Trophoblast cell (in vitro differentiated cells and primary cell): Measurements from ENCODE around the gene ASPG.

Experiments
- DNase-seq, 2 donors: peaks; one replicate each; pipeline ENCODE4 v3.0.0-alpha.2; 2016
- H2AFZ ChIP-seq: 2 replicates; pipeline ENCODE4 v1.6.1; 2013; ENCODE audit warnings: low read length, moderate library complexity, mild to moderate bottlenecking; ENCODE audit not compliant: insufficient read depth, poor library complexity
- H2AK5ac ChIP-seq: 2 replicates; pipeline ENCODE4 v1.6.1; 2013; ENCODE audit warnings: mild to moderate bottlenecking, low read length
- H2BK120ac ChIP-seq: 2 replicates; pipeline ENCODE4 v1.6.1; 2013; ENCODE audit warnings: low read length, mild to moderate bottlenecking, moderate library complexity; ENCODE audit not compliant: insufficient read depth, poor library complexity
- H2BK12ac ChIP-seq: 2 replicates; pipeline ENCODE4 v1.6.1; 2013; ENCODE audit warnings: mild to moderate bottlenecking, low read length, moderate library complexity
- H2BK5ac ChIP-seq: 2 replicates; pipeline ENCODE4 v1.6.1; 2013; ENCODE audit warnings: low read length, low read depth, moderate library complexity, mild to moderate bottlenecking; ENCODE audit not compliant: poor library complexity
- H3K14ac ChIP-seq: 2 replicates; pipeline ENCODE4 v1.6.1; 2013; ENCODE audit warnings: mild to moderate bottlenecking, low read length
- H3K18ac ChIP-seq: 2 replicates; pipeline ENCODE4 v1.6.1; 2013; ENCODE audit warnings: mild to moderate bottlenecking, low read length
- H3K23ac ChIP-seq: 2 replicates; pipeline ENCODE4 v1.6.1; 2013; ENCODE audit warnings: low read length
- H3K27ac ChIP-seq: 2 replicates; pipeline ENCODE4 v1.5.1; 2013; ENCODE audit warnings: low read depth, mild to moderate bottlenecking, inconsistent platforms, low read length, moderate library complexity
- H3K27me3 ChIP-seq: 2 replicates; pipeline ENCODE4 v1.6.1; 2013; ENCODE audit warnings: inconsistent platforms, mild to moderate bottlenecking, low read length, moderate library complexity; ENCODE audit not compliant: insufficient read depth
- H3K36me3 ChIP-seq, 2 experiments: 1 replicate in 1 of 2; 2 replicates in 1 of 2; pipeline ENCODE4 v1.6.1; 2013; ENCODE audit warnings: low read length in 2 of 2, mild to moderate bottlenecking in 2 of 2, moderate library complexity in 1 of 2; ENCODE audit not compliant: insufficient read depth in 2 of 2, control insufficient read depth in 1 of 2
- H3K4ac ChIP-seq: 2 replicates; pipeline ENCODE4 v1.6.1; 2013; ENCODE audit warnings: low read depth, mild to moderate bottlenecking, low read length, moderate library complexity
- H3K4me1 ChIP-seq, 2 experiments: 1 replicate in 1 of 2; 2 replicates in 1 of 2; pipeline ENCODE4 v1.6.1; 2013; ENCODE audit warnings: low read length in 2 of 2, mild to moderate bottlenecking in 2 of 2, moderate library complexity in 1 of 2; ENCODE audit not compliant: insufficient read depth in 2 of 2, control insufficient read depth in 1 of 2
- H3K4me2 ChIP-seq: 2 replicates; pipeline ENCODE4 v1.6.1; 2013; ENCODE audit warnings: inconsistent platforms, mild to moderate bottlenecking, low read length, moderate library complexity
- H3K4me3 ChIP-seq: 2 replicates; pipeline ENCODE4 v1.5.1; 2013; ENCODE audit warnings: mild to moderate bottlenecking, low read depth, low read length, inconsistent platforms
- H3K79me1 ChIP-seq: one replicate; pipeline ENCODE4 v1.6.1; 2013; ENCODE audit warnings: low read length
- H3K79me2 ChIP-seq: 2 replicates; pipeline ENCODE4 v1.6.1; 2013; ENCODE audit warnings: low read length, mild to moderate bottlenecking; ENCODE audit not compliant: control insufficient read depth, insufficient read depth, poor library complexity
- H3K9ac ChIP-seq: 2 replicates; pipeline ENCODE4 v1.6.1; 2013; ENCODE audit warnings: mild to moderate bottlenecking, low read length
- H3K9me3 ChIP-seq: 2 replicates; pipeline ENCODE4 v1.6.1; 2013; ENCODE audit warnings: low read depth, mild to moderate bottlenecking, control low read depth, inconsistent platforms, low read length; ENCODE audit not compliant: insufficient read depth
- H4K12ac ChIP-seq: 2 replicates; pipeline ENCODE4 v1.6.1; 2013; ENCODE audit warnings: low read depth, mild to moderate bottlenecking, low read length, moderate library complexity
- H4K8ac ChIP-seq: 2 replicates; pipeline ENCODE4 v1.6.1; 2013; ENCODE audit warnings: low read depth, mild to moderate bottlenecking, low read length, moderate library complexity
- H4K91ac ChIP-seq: one replicate; pipeline ENCODE4 v1.6.1; 2013; ENCODE audit warnings: low read depth, mild to moderate bottlenecking, low read length, moderate library complexity
- WGBS: extraction: QIAGEN DNeasy Blood & Tissue Kit; methylation state at CpG from one replicate; pipeline ENCODE4 v1.1.7; 2013; ENCODE audit warnings: missing lambda C conversion rate; ENCODE audit not compliant: insufficient read length, insufficient coverage; ENCODE audit errors: extremely low coverage; 5-methylcytosine and 5-hydroxymethylcytosine counted together

Gene ASPG

GRCh38 chr14:104085889-104086201 is 345 bp downstream of the ASPG start:
- WGBS, result no CpG with 5 or more reads among the region's 29 CpGs
- H4K8ac ChIP-seq, result no peak overlapping the region
- H3K36me3 ChIP-seq, result no peaks in the 10 kb centered on the region
- no peak overlapping the region for H3K23ac ChIP-seq
- no peak overlapping the region for H3K14ac ChIP-seq
- no peak overlapping the region for H3K4me2 ChIP-seq
- H2AK5ac ChIP-seq, result no peak overlapping the region
- no peak overlapping the region for H4K12ac ChIP-seq
- no peak overlapping the region for H4K91ac ChIP-seq
- no peak overlapping the region for H2BK120ac ChIP-seq
- H2AFZ ChIP-seq, result no peak overlapping the region
- H3K27ac ChIP-seq, result no peak overlapping the region
- no peak overlapping the region for H3K18ac ChIP-seq
- H3K4ac ChIP-seq, result no peak overlapping the region
- no peaks in the 10 kb centered on the region for H3K79me2 ChIP-seq
- H2BK12ac ChIP-seq, result no peak overlapping the region
- H3K79me1 ChIP-seq, result no peaks in the 10 kb centered on the region
- H2BK5ac ChIP-seq, result no peak overlapping the region
- H3K4me1 ChIP-seq, result no peaks in the 10 kb centered on the region
- no peaks in the 10 kb centered on the region for H3K27me3 ChIP-seq
- no peak for DNase-seq
- H3K9ac ChIP-seq, result no peak overlapping the region
- H3K4me3 ChIP-seq, result no peak overlapping the region
- H3K9me3 ChIP-seq, result no peaks in the 10 kb centered on the region

- H3K18ac ChIP-seq, result no peak overlapping the region
- H2BK5ac ChIP-seq, result no peak overlapping the region
- DNase-seq, result no peak
- H3K79me2 ChIP-seq, result no peaks in the 10 kb centered on the region
- no peak overlapping the region for H3K4me2 ChIP-seq
- no peaks in the 10 kb centered on the region for H3K79me1 ChIP-seq
- no peak overlapping the region for H2AK5ac ChIP-seq
- H3K36me3 ChIP-seq, result no peaks in the 10 kb centered on the region
- H3K4ac ChIP-seq, result no peak overlapping the region
- H3K9ac ChIP-seq, result no peak overlapping the region
- H4K8ac ChIP-seq, result no peak overlapping the region
- no peaks in the 10 kb centered on the region for H3K9me3 ChIP-seq
- no peak overlapping the region for H4K91ac ChIP-seq
- no peak overlapping the region for H2AFZ ChIP-seq
- H3K4me1 ChIP-seq, result no peaks in the 10 kb centered on the region
- H3K23ac ChIP-seq, result no peak overlapping the region
- WGBS, result no CpG with 5 or more reads among the region's 13 CpGs
- no peak overlapping the region for H3K4me3 ChIP-seq
- no peak overlapping the region for H2BK12ac ChIP-seq
- H3K27me3 ChIP-seq, result no peaks in the 10 kb centered on the region
- no peak overlapping the region for H3K14ac ChIP-seq
- H2BK120ac ChIP-seq, result no peak overlapping the region
- H4K12ac ChIP-seq, result no peak overlapping the region
- H3K27ac ChIP-seq, result no peak overlapping the region
These were observed 735 bp downstream of the ASPG start for GRCh38 chr14:104086210-104086660.

GRCh38 chr14:104086661-104087461 is 1.4 kb downstream of the ASPG start:
- no peaks in the 10 kb centered on the region for H3K36me3 ChIP-seq
- no peak overlapping the region for H3K27ac ChIP-seq
- H3K4me1 ChIP-seq, result no peaks in the 10 kb centered on the region
- H3K4me2 ChIP-seq, result no peak overlapping the region
- H3K79me2 ChIP-seq, result no peaks in the 10 kb centered on the region
- H3K14ac ChIP-seq, result no peak overlapping the region
- H2BK12ac ChIP-seq, result no peak overlapping the region
- H3K18ac ChIP-seq, result no peak overlapping the region
- no peak overlapping the region for H3K9ac ChIP-seq
- H3K27me3 ChIP-seq, result no peaks in the 10 kb centered on the region
- no peak overlapping the region for H4K12ac ChIP-seq
- H3K79me1 ChIP-seq, result no peaks in the 10 kb centered on the region
- no peak overlapping the region for H2BK120ac ChIP-seq
- H2BK5ac ChIP-seq, result no peak overlapping the region
- no peak overlapping the region for H2AFZ ChIP-seq
- WGBS, result no CpG with 5 or more reads among the region's 16 CpGs
- H4K8ac ChIP-seq, result no peak overlapping the region
- no peak overlapping the region for H4K91ac ChIP-seq
- H3K4ac ChIP-seq, result no peak overlapping the region
- no peak overlapping the region for H3K4me3 ChIP-seq
- no peak for DNase-seq
- H2AK5ac ChIP-seq, result no peak overlapping the region
- H3K9me3 ChIP-seq, result no peaks in the 10 kb centered on the region
- H3K23ac ChIP-seq, result no peak overlapping the region

- H3K23ac ChIP-seq, result no peak overlapping the region
- no peak overlapping the region for H3K4me3 ChIP-seq
- H3K79me1 ChIP-seq, result no peaks in the 10 kb centered on the region
- H3K4me1 ChIP-seq, result no peaks in the 10 kb centered on the region
- H3K27ac ChIP-seq, result no peak overlapping the region
- no peak overlapping the region for H4K8ac ChIP-seq
- no peak overlapping the region for H3K4me2 ChIP-seq
- no peak overlapping the region for H3K18ac ChIP-seq
- WGBS, result no CpG with 5 or more reads among the region's 17 CpGs
- no peak overlapping the region for H2BK5ac ChIP-seq
- H3K4ac ChIP-seq, result no peak overlapping the region
- H3K14ac ChIP-seq, result no peak overlapping the region
- no peak overlapping the region for H2AFZ ChIP-seq
- H3K9me3 ChIP-seq, result no peaks in the 10 kb centered on the region
- H4K91ac ChIP-seq, result no peak overlapping the region
- no peak overlapping the region for H2AK5ac ChIP-seq
- no peaks in the 10 kb centered on the region for H3K36me3 ChIP-seq
- no peak for DNase-seq
- H3K79me2 ChIP-seq, result no peaks in the 10 kb centered on the region
- no peak overlapping the region for H2BK120ac ChIP-seq
- H3K27me3 ChIP-seq, result no peaks in the 10 kb centered on the region
- H4K12ac ChIP-seq, result no peak overlapping the region
- no peak overlapping the region for H2BK12ac ChIP-seq
- H3K9ac ChIP-seq, result no peak overlapping the region
These were observed 2.0 kb downstream of the ASPG start for GRCh38 chr14:104087505-104087904.
